ENCODE results near the gene CYP20A1.

CYP20A1 gene

DNA sequence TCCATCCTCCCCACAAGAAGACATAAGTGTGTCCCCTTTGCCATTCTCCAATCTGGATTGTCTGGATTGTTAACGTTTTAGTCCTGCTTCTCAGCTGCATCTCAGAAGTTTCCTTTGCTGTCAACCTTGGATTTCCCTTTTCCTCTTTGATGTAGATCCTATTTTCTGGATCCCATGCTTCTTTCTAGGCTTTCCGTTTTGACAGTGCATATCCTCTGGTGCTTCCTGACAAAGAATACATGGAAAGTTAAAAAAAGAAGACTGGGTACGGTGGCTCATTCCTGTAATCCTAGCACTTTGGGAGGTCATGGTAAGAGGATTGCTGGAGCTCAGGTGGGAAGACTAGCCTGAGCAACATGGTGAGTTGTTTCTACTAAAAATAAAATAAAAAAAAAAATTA, 116.1 kb downstream of the CYP20A1 start:
- TF ChIP-seq TAF1 (IDR thresholded peaks at IDR 0.05; ENCODE audit: borderline replicate concordance, insufficient read depth, low read length) (no peak), POLR2AphosphoS5 (IDR thresholded peaks at IDR 0.05; ENCODE audit: low read depth, low read length) (no peak), FOXP2 (optimal IDR thresholded peaks at IDR 0.05; ENCODE audit: borderline replicate concordance, extremely low read depth, extremely low read length, insufficient read depth) (no peak), SIN3A (IDR thresholded peaks at IDR 0.05; ENCODE audit: borderline replicate concordance, insufficient read depth, low read length) (no peak)
- TF ChIP-seq, protein P1, sequence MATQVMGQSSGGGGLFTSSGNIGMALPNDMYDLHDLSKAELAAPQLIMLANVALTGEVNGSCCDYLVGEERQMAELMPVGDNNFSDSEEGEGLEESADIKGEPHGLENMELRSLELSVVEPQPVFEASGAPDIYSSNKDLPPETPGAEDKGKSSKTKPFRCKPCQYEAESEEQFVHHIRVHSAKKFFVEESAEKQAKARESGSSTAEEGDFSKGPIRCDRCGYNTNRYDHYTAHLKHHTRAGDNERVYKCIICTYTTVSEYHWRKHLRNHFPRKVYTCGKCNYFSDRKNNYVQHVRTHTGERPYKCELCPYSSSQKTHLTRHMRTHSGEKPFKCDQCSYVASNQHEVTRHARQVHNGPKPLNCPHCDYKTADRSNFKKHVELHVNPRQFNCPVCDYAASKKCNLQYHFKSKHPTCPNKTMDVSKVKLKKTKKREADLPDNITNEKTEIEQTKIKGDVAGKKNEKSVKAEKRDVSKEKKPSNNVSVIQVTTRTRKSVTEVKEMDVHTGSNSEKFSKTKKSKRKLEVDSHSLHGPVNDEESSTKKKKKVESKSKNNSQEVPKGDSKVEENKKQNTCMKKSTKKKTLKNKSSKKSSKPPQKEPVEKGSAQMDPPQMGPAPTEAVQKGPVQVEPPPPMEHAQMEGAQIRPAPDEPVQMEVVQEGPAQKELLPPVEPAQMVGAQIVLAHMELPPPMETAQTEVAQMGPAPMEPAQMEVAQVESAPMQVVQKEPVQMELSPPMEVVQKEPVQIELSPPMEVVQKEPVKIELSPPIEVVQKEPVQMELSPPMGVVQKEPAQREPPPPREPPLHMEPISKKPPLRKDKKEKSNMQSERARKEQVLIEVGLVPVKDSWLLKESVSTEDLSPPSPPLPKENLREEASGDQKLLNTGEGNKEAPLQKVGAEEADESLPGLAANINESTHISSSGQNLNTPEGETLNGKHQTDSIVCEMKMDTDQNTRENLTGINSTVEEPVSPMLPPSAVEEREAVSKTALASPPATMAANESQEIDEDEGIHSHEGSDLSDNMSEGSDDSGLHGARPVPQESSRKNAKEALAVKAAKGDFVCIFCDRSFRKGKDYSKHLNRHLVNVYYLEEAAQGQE (IDR thresholded peaks at IDR 0.05; ENCODE audit: insufficient read depth in 1 of 2, low read depth in 2 of 2, low read length in 2 of 2), result no peak
